ENCODE results near the gene EOGT.

The EOGT gene

GRCh38 chr3:69009559-69010410, 3.7 kb downstream of the EOGT start:
- DNase-seq (ENCODE audit: low read depth), result peak; percentile 96

GRCh38 chr3:69008980-69009379, 4.5 kb downstream of the EOGT start:
- no peak for DNase-seq (ENCODE audit: low read depth)

GRCh38 chr3:69005791-69006482, 7.5 kb downstream of the EOGT start:
- no peak for DNase-seq (ENCODE audit: low read depth)

GRCh38 chr3:69005071-69005790, 8.3 kb downstream of the EOGT start:
- no peak for DNase-seq (ENCODE audit: low read depth)

- no peak for DNase-seq (ENCODE audit: low read depth)
These were observed 9.3 kb downstream of the EOGT start for GRCh38 chr3:69004138-69004537.

- DNase-seq (ENCODE audit: low read depth), result peak; percentile 21
These were observed 13.9 kb downstream of the EOGT start for GRCh38 chr3:68999605-69000004.

GRCh38 chr3:68999158-68999557, 14.3 kb downstream of the EOGT start:
- DNase-seq (ENCODE audit: low read depth), result no peak

- DNase-seq (ENCODE audit: low read depth), result no peak
These were observed 15.6 kb downstream of the EOGT start for GRCh38 chr3:68997887-68998286.

- DNase-seq (ENCODE audit: low read depth), result no peak
These were observed 17.0 kb downstream of the EOGT start for GRCh38 chr3:68996356-68996995.

GRCh38 chr3:68988740-68989139, 24.7 kb downstream of the EOGT start:
- peak; percentile 84 for DNase-seq (ENCODE audit: low read depth)

GRCh38 chr3:68987322-68987721, 26.2 kb downstream of the EOGT start:
- DNase-seq (ENCODE audit: low read depth), result no peak

GRCh38 chr3:68986496-68987208, 26.8 kb downstream of the EOGT start:
- no peak for DNase-seq (ENCODE audit: low read depth)

- no peak for DNase-seq (ENCODE audit: low read depth)
These were observed 28.2 kb downstream of the EOGT start for GRCh38 chr3:68985146-68985790.

GRCh38 chr3:68984011-68984530, 29.4 kb downstream of the EOGT start:
- DNase-seq (ENCODE audit: low read depth), result no peak

- no peak for DNase-seq (ENCODE audit: low read depth)
These were observed 35.9 kb downstream of the EOGT start for GRCh38 chr3:68977486-68978167.

- no peak for DNase-seq (ENCODE audit: low read depth)
These were observed 38.8 kb downstream of the EOGT start for GRCh38 chr3:68974711-68975110.

GRCh38 chr3:68973639-68974038, 39.8 kb downstream of the EOGT start:
- no peak for DNase-seq (ENCODE audit: low read depth)

GRCh38 chr3:68972358-68972979, 41.0 kb downstream of the EOGT start:
- DNase-seq (ENCODE audit: low read depth), result peak; percentile 30

GRCh38 chr3:68964694-68965093, 48.8 kb downstream of the EOGT start:
- no peak for DNase-seq (ENCODE audit: low read depth)

GRCh38 chr3:68963891-68964290, 49.6 kb downstream of the EOGT start:
- no peak for DNase-seq (ENCODE audit: low read depth)
